GM12892 (cell line): ENCODE data around the gene MOCOS.

Source experiments
- POLR2AphosphoS5 ChIP-seq: IDR thresholded peaks from 2 replicates; pipeline ENCODE4 v1.6.1; 2011; ENCODE audit warnings: low read depth, low read length, control low read depth
- TAF1 ChIP-seq: IDR thresholded peaks from 2 replicates; pipeline ENCODE4 v1.6.1; 2011; ENCODE audit warnings: low read depth, mild to moderate bottlenecking, control low read depth, low read length, borderline replicate concordance

DNA sequence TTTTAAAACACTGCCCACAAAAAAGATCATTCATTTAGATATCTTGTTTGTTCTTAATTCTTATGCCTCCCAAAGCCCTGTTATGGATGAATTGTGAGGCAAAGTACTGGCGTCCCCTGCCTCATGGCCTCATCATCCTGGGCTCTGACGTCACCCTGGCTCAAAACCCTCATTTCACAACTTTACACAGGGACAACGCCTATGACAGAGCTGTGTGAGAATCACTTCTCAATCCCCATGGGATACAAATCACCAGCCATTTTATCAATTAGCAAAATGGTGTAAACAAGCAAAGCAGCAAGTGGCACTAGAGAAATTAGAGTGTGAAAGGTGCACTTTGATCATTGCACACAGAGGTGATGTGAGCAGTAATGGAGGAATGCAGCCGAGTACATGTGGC lies 126.8 kb downstream of the MOCOS start:
- TF ChIP-seq POLR2AphosphoS5 (no peak), TAF1 (no peak)
